Measurements from ENCODE around the gene FCER1G. TPM values are rescaled to one million over a fixed set of nuclear protein-coding genes. Genes with fewer than 3 reads are reported as not detected.
"Not testable (repeated sequence)": the region's sequence is repeated elsewhere in the genome, so short reads cannot be mapped to it uniquely, and the experiment has no call there.

FCER1G gene
- total and polyA plus RNA-seq, 8 donors: 1.3 to 25.0 (median 11.9) TPM

DNA sequence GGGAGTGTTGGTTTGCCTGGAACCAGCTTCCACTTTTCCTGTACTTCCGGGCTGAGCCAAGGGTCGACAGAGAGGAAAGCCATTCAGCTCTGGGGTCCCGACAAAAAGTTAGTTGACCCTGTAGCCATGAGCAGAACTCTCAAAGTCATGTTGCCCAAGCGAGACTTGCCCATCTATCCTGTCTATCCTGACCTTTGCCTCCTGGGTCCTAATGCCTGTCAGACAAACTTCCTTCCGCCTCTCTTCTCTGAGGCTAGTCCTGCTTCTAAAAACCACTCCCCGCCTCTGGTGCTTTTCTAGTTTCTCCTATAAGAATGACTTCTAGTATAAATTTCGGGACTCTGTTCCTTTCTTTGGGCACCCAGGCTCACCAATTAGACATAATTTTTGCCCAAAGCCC lies 35.7 kb downstream of the FCER1G start:
- no peak for DNase-seq
- intact Hi-C loops (cut with DNase I): no loop called here
- Histone ChIP-seq H3K4me1 (no peaks in the 10 kb centered on the region), H3K27ac (no peak overlapping the region), H3K36me3 (no peaks in the 10 kb centered on the region), H3K4me3 (no peak overlapping the region), H3K27me3 (no peaks in the 10 kb centered on the region), H3K9me3 (no peaks in the 10 kb centered on the region)
- ATAC-seq: no peak
- no peak for FAIRE-seq
- TF ChIP-seq, protein P1, sequence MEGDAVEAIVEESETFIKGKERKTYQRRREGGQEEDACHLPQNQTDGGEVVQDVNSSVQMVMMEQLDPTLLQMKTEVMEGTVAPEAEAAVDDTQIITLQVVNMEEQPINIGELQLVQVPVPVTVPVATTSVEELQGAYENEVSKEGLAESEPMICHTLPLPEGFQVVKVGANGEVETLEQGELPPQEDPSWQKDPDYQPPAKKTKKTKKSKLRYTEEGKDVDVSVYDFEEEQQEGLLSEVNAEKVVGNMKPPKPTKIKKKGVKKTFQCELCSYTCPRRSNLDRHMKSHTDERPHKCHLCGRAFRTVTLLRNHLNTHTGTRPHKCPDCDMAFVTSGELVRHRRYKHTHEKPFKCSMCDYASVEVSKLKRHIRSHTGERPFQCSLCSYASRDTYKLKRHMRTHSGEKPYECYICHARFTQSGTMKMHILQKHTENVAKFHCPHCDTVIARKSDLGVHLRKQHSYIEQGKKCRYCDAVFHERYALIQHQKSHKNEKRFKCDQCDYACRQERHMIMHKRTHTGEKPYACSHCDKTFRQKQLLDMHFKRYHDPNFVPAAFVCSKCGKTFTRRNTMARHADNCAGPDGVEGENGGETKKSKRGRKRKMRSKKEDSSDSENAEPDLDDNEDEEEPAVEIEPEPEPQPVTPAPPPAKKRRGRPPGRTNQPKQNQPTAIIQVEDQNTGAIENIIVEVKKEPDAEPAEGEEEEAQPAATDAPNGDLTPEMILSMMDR (IDR thresholded peaks at IDR 0.05): no peak
- WGBS, 2 donors: 84 to 86% methylated on average over 7 of the region's 7 CpGs

DNA sequence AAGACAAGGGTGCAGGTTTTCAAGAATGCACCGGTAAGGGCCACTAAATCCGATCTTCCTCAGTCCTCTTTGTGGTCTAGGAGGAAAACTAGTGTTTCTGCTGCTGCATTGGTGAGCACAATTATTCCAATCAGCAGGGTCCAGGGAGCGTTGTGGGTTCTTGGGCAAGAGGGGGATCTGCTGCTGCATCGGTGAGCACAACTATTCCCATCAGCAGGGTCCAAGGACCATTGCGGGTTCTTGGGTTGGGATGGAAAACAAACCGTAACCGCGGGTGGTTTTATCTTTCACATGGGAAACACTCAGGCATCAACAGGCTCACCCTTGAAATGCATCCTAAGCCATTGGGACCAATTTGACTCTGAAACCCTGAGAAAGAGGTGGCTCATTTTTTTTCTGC lies 36.5 kb downstream of the FCER1G start:
- no peak for FAIRE-seq
- Histone ChIP-seq H3K27me3 (no peaks in the 10 kb centered on the region), H3K36me3 (no peaks in the 10 kb centered on the region), H3K4me1 (no peaks in the 10 kb centered on the region), H3K9me3 (no peaks in the 10 kb centered on the region), H3K4me3 (no peak overlapping the region), H3K27ac (no peak overlapping the region)
- WGBS, 2 donors: 93 to 95% methylated on average over 8 of the region's 8 CpGs
- TF ChIP-seq, protein P1 (IDR thresholded peaks at IDR 0.05): no peak
- ATAC-seq: no peak
- intact Hi-C loops (cut with DNase I): no loop called here
- no peak for DNase-seq

DNA sequence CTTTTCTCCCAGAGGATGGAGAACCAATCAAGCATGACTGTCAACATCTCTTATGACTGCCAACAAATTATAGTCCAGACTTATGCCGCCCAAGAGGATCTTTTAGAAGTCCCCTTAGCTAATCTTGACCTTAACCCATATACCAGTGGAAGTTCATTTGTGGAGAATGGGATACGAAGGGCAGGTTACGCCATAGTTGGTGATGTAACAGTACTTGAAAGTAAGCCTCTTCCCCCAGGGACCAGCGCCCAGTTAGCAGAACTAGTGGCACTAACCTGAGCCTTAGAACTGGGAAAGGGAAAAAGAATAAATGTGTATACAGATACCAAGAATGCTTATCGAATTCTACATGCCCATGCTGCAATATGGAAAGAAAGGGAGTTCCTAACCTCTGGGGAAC lies 40.2 kb downstream of the FCER1G start:
- DNase-seq; FAIRE-seq; H3K27me3 ChIP-seq; H3K27ac ChIP-seq; ATAC-seq; H3K4me3 ChIP-seq; H3K9me3 ChIP-seq; H3K36me3 ChIP-seq; H3K4me1 ChIP-seq; intact Hi-C loops (cut with DNase I): not testable (repeated sequence)
- WGBS, 2 donors: 80 to 81% methylated on average over 5 of the region's 5 CpGs

DNA sequence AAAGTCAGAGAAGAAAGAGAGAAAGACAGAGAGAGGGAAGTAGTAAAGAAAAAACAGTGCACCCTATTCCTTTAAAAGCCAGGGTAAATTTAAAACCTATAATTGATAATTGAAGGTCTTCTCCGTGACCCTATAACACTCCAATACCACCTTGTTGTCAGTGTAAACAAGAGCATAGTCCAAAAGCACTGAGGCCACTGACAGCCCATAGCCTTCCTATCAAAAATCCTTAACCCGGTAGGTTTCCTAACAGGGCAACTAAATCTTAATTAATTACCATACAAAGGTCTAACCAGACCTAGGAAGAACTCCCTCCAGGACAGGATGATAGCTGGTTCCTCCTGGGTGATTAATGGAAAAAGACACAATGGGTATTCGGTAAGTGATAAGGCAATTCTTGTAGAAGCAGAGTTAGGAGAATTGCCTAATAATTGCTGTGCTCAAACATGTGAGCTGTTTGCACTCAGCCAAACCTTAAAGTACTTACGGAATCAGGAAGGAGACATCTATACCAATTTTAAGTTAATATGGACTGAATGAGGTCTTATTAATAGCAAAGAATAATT lies 40.9 kb downstream of the FCER1G start:
- H3K9me3 ChIP-seq; FAIRE-seq; DNase-seq; intact Hi-C loops (cut with DNase I); ATAC-seq; H3K27ac ChIP-seq; H3K27me3 ChIP-seq; H3K4me1 ChIP-seq; H3K4me3 ChIP-seq; H3K36me3 ChIP-seq: not testable (repeated sequence)
- 76 to 80% methylated on average over 4 of the region's 4 CpGs for WGBS, 2 donors

DNA sequence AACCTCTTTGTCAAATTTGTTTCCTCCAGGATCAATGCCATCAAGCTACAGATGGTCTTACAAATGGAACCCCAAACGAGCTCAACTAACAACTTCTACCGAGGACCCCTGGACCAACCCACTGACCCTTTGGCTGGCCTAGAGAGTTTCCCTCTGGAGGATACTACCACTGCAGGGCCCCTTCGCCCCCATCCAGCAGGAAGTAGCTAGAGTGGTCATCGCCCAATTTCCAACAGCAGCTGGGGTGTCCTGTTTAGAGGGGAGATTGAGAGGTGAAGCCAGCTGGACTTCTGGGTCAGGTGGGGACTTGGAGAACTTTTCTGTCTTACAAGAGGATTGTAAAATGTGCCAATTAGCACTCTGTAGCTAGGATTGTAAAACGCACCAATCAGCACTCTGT lies 42.0 kb downstream of the FCER1G start:
- H3K27ac ChIP-seq; FAIRE-seq; H3K9me3 ChIP-seq; intact Hi-C loops (cut with DNase I); DNase-seq; H3K4me3 ChIP-seq; H3K4me1 ChIP-seq; H3K36me3 ChIP-seq; H3K27me3 ChIP-seq; ATAC-seq: not testable (repeated sequence)
- WGBS, 2 donors: 89 to 92% methylated on average over 5 of the region's 5 CpGs

DNA sequence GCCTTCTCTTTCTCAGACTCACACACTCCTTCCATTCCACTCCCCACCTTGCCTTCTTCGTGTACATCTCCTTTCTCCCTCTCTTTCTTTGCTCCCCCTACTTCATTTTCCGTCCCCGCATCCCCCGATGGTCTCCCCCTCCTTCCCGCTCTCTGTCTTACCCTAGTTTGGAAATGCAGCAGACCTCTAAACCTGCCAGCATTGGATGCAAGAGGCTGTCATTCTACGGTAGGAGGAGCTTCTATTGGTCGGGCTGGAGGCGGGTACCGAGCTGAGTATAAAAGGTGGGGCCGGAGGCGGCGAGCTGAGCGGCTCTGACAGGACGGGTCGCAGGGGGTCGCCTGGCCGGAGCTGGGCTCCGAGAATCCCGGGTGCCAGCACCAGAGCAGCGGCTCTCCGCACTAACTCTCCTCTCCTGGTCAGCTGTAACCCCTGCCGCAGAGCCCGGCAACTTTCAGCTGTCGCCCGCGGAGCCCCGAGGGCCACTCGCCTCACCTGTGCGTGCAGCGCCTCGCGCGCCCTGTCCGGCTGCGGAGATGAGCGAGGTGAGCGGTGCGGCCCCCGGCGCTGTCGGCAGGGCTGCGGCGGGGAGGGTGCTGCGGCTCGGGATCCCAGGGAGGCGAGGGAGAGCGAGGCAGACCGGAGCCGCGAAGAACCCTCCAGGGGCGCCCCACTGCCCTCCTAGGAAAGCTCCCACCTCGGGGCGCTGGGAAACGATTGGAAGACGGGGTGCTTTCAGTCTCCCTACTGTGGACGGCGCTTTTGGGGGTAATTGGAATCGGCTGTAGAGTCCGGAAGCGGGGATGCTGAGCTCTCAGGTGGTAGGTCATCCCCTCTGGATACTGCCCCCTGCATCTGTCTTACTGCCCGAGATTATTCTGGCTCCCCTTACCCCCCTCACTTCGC lies 43.6 kb downstream of the FCER1G start, which contains the start of gene PCP4L1:
PCP4L1 (plus strand) TSS at position 307 of the 906 bp plus-strand sequence; CDS start at position 537, 230 bp downstream.
- intact Hi-C loops (cut with DNase I): no loop called here
- H3K4me1 ChIP-seq: peaks cover 0 to 3% (median 0%) of the 10 kb centered on the region in 3 donors
- H3K4me3 ChIP-seq: peak within 1 kb of the TSS; percentile 27 to 58 (median 36)
- FAIRE-seq (no peak), ATAC-seq (peak; percentile 95 to 99 (median 96)), DNase-seq (peak; percentile 57 to 79 (median 68))
- H3K27ac ChIP-seq: no peak within 1 kb of the TSS
- H3K9me3 ChIP-seq: no peaks in the 10 kb centered on the region
- peaks cover 0 to 5% (median 0%) of the 10 kb centered on the region in 4 donors for H3K27me3 ChIP-seq
- no peaks in the 10 kb centered on the region for H3K36me3 ChIP-seq
- TF ChIP-seq, protein P1 (IDR thresholded peaks at IDR 0.05): no peak
- 2 to 3% methylated on average over 54 to 62 of the region's 62 CpGs for WGBS, 2 donors
